Right renal pelvis (tissue), 4 donors: ENCODE results near the gene RBM12. TPM values are rescaled to one million over a fixed set of nuclear protein-coding genes. Genes with fewer than 3 reads are reported as not detected.
"Not testable (repeated sequence)": the region's sequence is repeated elsewhere in the genome, so short reads cannot be mapped to it uniquely, and the experiment has no call there.

ENCODE experiments used
- DNase-seq, 4 donors: peaks; one replicate each; pipeline ENCODE4 v3.0.0-alpha.2; 2013; ENCODE audit warnings: low read depth in 4 of 4, low spot score in 3 of 4, missing footprints in 1 of 4
- polyA plus RNA-seq, 4 donors: library from polyadenylated mRNA; unstranded; fragments of 120-200 nt; gene quantifications; one replicate each; pipeline ENCODE4 v1.2.1, GENCODE V29; 2013; ENCODE audit not compliant: insufficient read length in 4 of 4

The RBM12 gene
- polyA plus RNA-seq, 4 donors = 92.0 to 106 (median 101) TPM

GRCh38 chr20:35699127-35699956 is 34.6 kb upstream of the RBM12 start, which contains the start of the genes NFS1 and ROMO1:
TSS of gene NFS1 (minus strand) at chr20:35699352. CDS start at chr20:35699288, 64 bp downstream.
TSS of gene ROMO1 (plus strand) at chr20:35699405. CDS start at chr20:35699633, 228 bp downstream.
- peak; percentile 68 to 85 (median 76) for DNase-seq

DNA sequence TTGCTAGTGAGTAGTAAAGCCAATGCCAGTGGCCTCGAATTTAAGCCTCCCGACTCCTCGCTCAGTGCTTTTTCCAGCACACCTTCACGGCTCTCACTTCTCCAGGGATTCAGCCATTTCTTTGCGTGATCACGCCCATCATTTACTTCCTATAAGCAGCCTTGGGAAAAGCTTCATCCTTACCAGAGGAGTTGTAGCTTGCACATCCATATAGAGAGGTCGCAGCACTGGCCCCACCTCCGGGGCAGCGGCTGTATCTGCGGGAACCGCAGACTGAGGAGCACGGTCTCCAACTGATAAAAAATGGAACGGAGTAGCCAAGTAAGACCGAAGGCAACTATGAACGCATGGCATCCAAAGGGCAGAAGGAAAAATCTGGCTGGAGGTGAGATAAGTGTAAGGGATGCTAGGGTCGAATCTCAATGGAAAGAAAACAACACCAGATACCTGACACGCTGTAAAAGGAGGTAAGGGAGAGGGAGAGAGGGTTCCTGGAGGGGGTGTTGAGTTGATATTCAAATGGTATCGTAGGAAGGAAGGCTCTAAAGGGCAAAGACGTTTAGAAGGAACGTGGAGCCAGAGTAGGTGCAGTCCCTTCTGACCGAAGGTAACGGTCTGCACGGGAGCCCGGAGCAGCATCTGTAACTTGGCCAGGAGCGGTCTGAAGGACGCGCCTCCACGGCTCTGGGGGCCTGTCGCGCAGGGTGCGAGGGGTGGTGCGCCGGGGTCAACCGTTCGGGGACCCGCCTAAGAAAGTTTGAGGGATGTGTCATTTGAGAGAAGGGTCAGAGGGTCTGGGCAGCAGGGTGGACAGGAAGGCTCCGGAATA is 33.8 kb upstream of the RBM12 start:
- DNase-seq = no peak

DNA sequence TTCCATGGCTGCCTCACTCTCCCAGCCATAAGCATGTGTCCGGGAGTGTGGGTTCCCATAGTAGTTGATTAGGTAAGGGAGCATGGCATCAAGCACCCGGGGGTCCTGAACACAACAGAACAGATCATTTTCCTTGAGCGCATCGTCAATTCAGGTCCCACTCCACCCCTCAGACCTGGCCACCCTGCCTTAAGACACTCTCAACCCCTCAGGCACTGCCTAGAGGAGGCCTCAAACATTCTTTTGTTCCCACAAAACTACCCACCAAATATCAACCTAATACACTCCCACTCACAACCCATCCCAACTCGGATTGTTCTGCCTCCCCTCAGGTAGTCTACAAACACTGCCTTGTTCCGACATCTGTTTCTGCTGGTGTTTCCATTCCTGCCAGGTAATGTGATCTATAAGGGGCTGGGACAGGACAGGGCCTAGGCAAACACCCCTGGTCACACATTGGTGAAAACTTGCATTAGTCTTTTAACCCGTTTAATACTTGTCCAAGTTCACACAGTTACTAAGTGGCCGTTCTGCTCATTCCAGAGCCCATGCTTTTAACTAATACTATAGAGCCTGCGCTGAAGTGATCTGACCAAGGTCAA is 33.1 kb upstream of the RBM12 start:
- no peak for DNase-seq

DNA sequence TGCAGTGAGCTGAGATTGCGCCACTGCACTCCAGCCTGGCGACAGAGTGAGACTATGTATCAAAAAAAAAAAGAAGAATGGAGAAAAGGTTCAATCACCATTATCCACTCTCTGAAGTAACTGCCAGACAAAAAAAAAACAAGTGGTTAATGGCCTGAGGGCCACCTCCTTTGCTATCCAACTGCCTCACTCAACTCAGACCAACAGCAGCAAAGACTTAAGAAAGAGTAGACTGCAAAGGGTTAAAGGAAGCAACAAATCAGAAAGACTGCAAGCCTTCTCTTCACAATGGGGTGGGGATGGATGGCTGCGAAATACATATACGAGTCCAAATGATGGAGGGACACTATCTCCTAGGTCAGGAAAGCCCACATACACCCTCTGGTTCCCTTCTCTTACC is 31.3 kb upstream of the RBM12 start:
- DNase-seq = no peak

- no peak for DNase-seq
Measured at GRCh38 chr20:35695245-35695749, 30.6 kb upstream of the RBM12 start.

- DNase-seq = no peak
Measured at GRCh38 chr20:35690265-35690664, 25.6 kb upstream of the RBM12 start.

- not testable (repeated sequence) for DNase-seq
Measured at GRCh38 chr20:35686872-35687271, 22.2 kb upstream of the RBM12 start.

DNA sequence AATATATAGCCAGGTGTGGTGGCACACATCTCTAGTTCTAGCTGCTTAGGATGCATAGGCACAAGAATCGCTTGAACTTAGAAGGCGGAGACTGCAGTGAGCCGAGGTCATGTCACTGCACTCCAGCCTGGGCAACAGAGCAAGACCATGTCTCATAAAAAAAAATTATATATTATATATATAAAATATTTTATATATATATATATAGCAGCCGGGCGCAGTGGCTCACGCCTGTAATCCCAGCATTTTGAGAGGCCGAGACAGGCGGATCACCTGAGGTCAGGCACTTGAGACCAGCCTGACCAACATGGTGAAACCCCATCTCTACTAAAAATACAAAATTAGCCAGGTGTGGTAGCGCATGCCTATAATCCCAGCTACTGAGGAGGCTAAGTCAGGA is 20.7 kb upstream of the RBM12 start:
- DNase-seq = not testable (repeated sequence)

- no peak for DNase-seq
Measured at GRCh38 chr20:35681960-35682359, 17.3 kb upstream of the RBM12 start.

DNA sequence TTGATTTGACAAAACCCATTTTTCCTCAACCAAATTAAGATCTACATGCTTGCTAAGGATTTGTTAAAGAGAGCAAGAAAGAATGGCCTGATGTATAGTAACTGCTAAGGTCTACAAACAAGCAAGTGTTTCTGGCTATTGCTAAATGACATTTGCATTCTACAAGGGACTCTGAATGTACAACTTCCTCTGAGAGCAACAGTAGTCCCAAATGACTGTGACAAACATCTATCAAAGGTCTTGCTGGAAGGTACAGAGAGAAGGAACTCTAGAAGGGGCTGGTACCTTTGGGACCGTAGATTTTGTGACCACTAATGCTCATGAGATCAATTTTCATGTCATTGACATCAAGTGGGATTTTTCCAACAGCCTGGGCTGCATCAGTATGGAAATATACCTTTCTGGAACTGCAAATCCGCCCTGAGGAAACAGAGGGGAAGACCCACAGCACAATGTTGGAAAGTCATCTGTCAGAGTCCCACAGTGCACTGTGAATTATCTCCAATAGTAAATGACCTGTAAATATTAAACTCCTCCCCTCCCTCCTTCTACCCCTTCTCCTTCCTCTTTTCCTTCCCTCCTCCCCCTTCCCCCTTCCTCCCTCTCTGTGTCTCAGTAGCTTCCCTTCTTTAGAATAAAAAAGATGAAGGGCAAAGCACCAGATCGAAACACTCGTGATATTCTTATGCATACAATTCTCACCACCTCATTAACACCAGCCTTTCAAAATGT is 15.9 kb upstream of the RBM12 start:
- DNase-seq = no peak

GRCh38 chr20:35674921-35675320 is 10.2 kb upstream of the RBM12 start:
- no peak for DNase-seq

DNA sequence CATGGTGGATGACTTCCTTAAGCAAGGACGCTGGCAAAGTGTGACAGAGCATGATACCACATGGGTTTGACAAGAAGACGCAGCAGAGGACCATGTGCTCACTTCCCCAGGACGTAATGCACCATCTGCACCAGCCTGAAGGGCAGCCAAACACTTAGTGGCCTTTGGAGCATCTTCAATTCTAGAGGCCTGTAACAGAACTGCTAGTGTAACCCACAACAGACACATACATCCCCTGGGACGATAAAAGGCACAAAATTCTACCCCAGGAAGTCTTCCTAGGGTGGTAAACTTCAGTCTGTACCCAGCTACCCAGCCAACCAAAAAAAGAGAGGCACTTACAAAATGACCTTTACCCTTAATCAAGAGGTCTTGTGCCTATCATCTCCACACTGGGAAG is 9.2 kb upstream of the RBM12 start:
- DNase-seq = no peak

DNA sequence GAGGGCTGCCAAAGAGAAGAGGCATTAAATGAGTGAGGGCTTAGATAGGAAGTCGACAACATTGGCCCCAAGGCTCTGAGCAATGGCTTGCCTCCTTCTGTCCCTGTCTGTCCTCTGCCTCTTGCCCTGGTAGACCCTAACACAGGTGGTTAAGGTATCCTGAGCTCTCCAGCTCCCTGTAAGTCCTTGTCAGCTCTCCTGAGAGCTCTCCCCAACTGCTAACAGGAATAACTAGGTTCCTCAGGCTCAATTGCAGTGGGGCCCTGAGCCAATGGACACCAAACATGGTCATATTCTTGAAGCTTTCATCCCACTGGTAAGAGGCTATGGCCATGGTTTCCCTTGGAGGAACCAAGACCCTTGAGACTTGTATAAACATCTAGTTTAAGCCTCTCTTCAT is 5.0 kb upstream of the RBM12 start:
- no peak for DNase-seq

DNA sequence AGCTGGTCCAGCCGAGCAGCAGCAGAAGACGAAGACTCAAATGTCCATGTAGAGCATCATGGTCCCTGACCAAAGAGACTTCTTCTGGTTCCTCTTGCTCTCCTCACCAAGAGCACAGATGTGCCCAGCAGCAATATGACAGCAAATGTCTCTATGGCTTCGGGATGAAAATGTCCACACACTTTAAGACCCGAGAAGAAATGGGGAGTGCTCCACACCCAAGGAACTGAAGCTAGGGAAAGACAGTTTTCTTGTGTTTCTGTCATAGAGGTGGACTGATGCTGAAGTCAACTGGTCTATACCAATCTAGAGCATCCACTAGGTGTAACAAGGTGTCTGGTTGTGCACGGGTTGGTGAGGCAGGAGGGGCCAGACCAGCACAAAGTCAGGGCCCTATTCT is 4.5 kb upstream of the RBM12 start:
- no peak for DNase-seq

- no peak for DNase-seq
Measured at GRCh38 chr20:35665949-35666288, 1.2 kb upstream of the RBM12 start.

GRCh38 chr20:35663516-35664465 is 909 bp downstream of the RBM12 start:
- peak; percentile 1 to 40 (median 36) for DNase-seq

- no peak for DNase-seq
Measured at GRCh38 chr20:35662551-35662950, 2.1 kb downstream of the RBM12 start.

- DNase-seq = no peak
Measured at GRCh38 chr20:35661908-35662307, 2.8 kb downstream of the RBM12 start.

DNA sequence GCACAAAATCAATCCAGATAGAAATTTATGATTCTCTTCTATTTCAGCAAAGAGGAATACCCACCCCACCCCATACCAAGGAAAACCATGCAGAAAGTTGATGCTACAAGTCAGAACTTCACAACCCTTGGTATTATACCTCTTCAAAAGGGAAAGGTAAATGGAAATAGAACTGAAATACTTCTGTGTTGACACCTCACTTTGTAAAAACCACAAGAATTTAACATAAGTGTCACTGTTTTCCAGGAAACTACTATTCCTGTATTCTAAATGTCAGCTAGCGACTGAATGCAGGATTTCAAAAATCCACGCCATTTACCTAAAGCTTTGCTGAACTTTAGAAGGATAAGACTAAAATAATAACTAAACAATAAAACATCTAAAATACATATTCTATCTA is 3.6 kb downstream of the RBM12 start:
- no peak for DNase-seq
